ENCODE measurements around the gene ZRANB1. TPM values are rescaled to one million over a fixed set of nuclear protein-coding genes. Genes with fewer than 3 reads are reported as not detected.
"Not testable (repeated sequence)": the region's sequence is repeated elsewhere in the genome, so short reads cannot be mapped to it uniquely, and the experiment has no call there.

The ZRANB1 gene
- total and polyA plus RNA-seq, 8 donors, result 15.3 to 31.5 (median 27.0) TPM

DNA sequence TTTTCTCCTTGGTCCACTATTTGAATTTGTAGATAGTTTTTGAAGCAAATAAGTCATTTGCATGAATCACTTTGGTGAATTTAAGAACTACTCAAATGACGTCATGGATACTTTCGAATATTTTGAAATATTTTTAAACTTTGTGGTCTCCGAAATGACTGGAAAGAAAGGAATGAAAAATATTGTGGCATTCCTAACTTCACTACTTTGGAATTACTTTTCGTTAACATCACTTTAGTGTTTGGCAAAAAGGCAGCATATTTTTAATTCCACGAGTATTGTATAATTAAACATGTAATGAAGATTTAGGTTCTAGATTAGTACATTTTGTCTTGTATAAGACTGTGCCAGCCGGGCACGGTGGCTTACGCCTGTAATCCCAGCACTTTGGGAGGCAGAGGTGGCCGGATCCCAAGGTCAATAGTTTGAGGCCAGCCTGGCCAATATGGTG, 35.3 kb upstream of the ZRANB1 start:
- no peak overlapping the region for H3K27ac ChIP-seq
- no peaks in the 10 kb centered on the region for H3K9me3 ChIP-seq
- no peak overlapping the region for H3K4me3 ChIP-seq
- TF ChIP-seq, protein P1, sequence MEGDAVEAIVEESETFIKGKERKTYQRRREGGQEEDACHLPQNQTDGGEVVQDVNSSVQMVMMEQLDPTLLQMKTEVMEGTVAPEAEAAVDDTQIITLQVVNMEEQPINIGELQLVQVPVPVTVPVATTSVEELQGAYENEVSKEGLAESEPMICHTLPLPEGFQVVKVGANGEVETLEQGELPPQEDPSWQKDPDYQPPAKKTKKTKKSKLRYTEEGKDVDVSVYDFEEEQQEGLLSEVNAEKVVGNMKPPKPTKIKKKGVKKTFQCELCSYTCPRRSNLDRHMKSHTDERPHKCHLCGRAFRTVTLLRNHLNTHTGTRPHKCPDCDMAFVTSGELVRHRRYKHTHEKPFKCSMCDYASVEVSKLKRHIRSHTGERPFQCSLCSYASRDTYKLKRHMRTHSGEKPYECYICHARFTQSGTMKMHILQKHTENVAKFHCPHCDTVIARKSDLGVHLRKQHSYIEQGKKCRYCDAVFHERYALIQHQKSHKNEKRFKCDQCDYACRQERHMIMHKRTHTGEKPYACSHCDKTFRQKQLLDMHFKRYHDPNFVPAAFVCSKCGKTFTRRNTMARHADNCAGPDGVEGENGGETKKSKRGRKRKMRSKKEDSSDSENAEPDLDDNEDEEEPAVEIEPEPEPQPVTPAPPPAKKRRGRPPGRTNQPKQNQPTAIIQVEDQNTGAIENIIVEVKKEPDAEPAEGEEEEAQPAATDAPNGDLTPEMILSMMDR (IDR thresholded peaks at IDR 0.05), result no peak
- peaks cover 0 to 14% of the 10 kb centered on the region in 2 donors for H3K4me1 ChIP-seq
- no peak for DNase-seq
- no peaks in the 10 kb centered on the region for H3K36me3 ChIP-seq
- intact Hi-C loops (cut with DNase I), result no loop called here
- no peak for ATAC-seq
- H3K27me3 ChIP-seq, result no peaks in the 10 kb centered on the region

DNA sequence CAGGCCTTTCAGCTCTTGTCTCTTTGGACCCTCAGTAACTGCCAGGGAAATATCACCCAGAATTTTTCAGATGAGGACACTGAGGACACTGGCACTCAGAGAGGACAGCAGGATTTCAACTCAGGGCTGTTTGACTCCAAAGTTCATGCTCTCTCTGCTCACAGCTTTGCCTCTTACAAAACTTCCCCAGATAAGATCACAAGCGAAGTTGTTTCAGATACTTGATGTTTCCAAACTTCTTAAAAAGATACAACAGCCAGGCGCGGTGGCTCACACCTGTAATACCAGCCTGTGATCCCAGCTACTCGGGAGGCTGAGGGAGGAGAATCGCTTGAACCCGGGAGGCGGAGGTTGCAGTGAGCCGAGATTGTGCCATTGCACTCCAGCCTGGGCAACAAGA, 32.4 kb upstream of the ZRANB1 start:
- Histone ChIP-seq H3K9me3 (no peaks in the 10 kb centered on the region), H3K27ac (no peak overlapping the region), H3K36me3 (no peaks in the 10 kb centered on the region), H3K27me3 (no peaks in the 10 kb centered on the region), H3K4me3 (no peak overlapping the region), H3K4me1 (peaks cover 0 to 29% of the 10 kb centered on the region in 2 donors)
- intact Hi-C loops (cut with DNase I), result no loop called here
- ATAC-seq, result no peak
- no peak for DNase-seq
- TF ChIP-seq, protein P1 (IDR thresholded peaks at IDR 0.05), result no peak

DNA sequence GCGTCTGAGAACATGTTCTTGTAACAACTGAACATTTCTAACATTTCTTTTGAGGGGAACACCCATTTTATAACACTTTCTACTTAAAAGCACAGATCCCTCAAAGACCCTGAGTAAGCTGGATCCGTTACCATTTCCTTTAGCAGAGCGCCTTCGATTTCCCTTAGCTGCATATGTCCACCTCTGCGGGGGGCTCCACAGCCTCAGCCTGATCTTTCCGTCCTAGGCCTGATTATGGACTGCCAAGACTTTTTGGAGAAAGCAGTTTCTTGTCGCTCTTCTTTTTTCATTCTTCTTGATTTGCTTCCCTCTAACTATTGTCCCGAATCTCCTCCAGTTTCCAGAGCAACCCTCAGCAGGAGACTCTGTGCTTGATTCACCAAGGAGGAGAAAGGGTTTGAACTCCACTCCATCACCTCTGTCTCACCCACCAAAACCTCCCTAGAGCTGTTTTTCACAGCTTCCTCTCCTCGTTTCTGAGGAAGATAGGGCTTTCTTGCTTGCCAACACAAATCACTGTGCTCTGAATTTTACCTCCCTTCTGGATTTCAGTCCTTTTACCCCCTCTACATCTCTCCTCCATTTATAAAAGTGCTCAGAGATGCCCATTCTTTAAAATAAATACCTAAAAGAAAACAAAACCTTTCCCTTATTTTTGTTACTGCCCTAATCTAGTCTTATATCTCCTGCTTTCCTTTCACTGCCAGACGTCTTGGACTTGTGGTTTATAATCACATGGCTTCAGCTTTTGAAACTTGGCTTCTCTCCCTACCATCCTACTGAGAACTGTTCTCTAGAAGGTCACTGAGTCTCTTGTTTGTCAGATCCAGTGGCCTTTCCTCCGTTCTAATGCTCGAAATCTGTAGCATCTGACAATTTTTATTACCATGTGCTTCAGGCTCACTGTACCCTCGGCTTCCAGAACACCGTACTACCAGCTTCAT, 30.5 kb upstream of the ZRANB1 start:
- no peaks in the 10 kb centered on the region for H3K27me3 ChIP-seq
- H3K9me3 ChIP-seq, result no peaks in the 10 kb centered on the region
- H3K27ac ChIP-seq, result peak overlapping the region; percentile 45 to 75
- ATAC-seq, result peak; percentile 30
- peaks cover 0 to 37% of the 10 kb centered on the region in 2 donors for H3K4me1 ChIP-seq
- TF ChIP-seq, protein P1 (IDR thresholded peaks at IDR 0.05), result no peak
- H3K36me3 ChIP-seq, result no peaks in the 10 kb centered on the region
- no peak for DNase-seq
- H3K4me3 ChIP-seq, result no peak overlapping the region
- intact Hi-C loops (cut with DNase I), result no loop called here

DNA sequence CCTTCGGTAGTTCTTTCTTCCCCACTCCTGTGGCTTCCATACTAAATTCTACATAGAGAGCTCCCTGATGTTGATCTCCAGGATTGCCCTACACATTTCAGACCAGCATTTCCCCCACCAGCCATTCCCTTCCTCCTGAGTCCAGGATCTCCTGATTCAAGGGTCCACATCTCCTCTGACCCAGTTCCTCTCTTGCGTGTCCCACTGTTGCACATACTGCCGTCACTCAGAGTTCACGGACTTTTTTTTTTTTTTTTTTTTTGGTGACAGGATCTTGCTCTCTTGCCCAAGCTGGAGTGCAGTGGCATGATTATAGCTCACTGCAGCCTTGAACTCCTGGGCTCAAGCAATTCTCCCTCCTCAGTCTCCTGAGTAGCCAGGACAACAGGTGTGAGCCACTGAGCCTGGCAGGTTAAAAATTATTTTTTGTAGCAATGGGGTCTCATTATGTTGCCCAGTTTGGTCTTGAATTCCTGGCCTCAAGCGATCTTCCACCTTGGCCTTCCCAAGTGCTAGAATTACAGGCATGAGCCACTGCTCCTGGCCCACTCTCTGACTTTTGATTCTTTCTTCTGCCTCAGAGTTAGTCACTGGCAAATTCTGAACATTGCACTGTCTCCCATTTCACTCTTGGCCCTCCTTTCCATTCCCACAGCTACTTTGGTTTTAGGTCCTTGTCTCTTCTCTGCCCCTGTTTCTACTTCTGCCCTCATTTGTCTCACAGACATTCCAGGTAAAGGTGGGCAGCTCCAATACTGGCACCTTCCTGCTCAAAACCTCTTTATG, 29.6 kb upstream of the ZRANB1 start:
- ATAC-seq (no peak), DNase-seq (no peak)
- Histone ChIP-seq H3K9me3 (no peaks in the 10 kb centered on the region), H3K36me3 (no peaks in the 10 kb centered on the region), H3K27ac (peak overlapping the region; percentile 45 to 75), H3K4me1 (peaks cover 0 to 37% of the 10 kb centered on the region in 2 donors), H3K4me3 (no peak overlapping the region), H3K27me3 (no peaks in the 10 kb centered on the region)
- TF ChIP-seq, protein P1 (IDR thresholded peaks at IDR 0.05), result no peak
- intact Hi-C loops (cut with DNase I), result no loop called here

DNA sequence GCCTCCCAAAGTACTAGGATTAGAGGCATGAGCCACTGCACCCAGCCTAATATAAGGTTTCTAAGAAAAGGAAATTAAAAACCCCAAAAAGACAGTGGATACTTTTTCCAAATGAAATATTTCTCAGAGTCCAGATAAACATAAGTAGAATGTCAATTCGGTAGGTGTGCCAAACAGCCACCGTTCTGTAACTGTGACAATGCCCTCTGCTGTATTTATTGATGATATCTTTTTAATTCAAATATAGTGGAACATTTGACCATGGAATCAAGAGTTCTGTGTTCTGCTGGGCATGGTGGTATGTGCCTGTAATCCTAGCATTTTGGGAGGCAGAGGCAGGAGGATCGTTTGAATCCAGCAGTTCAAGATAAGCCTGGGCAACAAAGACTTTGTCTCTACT, 28.8 kb upstream of the ZRANB1 start:
- H3K27me3 ChIP-seq, result no peaks in the 10 kb centered on the region
- H3K36me3 ChIP-seq, result no peaks in the 10 kb centered on the region
- TF ChIP-seq, protein P1 (IDR thresholded peaks at IDR 0.05), result no peak
- H3K27ac ChIP-seq, result no peak overlapping the region
- DNase-seq (no peak), ATAC-seq (no peak)
- no peaks in the 10 kb centered on the region for H3K9me3 ChIP-seq
- no peak overlapping the region for H3K4me3 ChIP-seq
- intact Hi-C loops (cut with DNase I), result no loop called here
- peaks cover under 1 to 43% of the 10 kb centered on the region in 2 donors for H3K4me1 ChIP-seq

DNA sequence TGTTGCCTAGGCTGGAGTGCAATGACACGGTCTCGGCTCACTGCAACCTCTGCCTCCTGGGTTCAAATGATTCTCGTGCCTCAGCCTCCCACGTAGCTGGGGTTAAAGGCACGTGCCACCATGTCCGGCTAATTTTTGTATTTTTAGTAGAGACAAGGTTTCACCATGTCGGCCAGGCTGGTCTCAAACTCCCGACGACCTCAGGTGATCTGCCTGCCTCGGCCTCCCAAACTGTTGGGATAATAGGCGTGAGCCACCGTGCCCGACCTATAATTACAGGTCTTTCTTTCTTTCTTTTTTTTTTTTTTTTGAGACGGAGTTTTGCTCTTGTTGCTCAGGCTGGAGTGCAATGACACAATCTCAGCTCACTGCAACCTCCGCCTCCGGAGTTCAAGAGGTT, 27.5 kb upstream of the ZRANB1 start:
- H3K4me3 ChIP-seq; H3K27ac ChIP-seq; intact Hi-C loops (cut with DNase I); H3K27me3 ChIP-seq; DNase-seq; H3K9me3 ChIP-seq; ATAC-seq; H3K36me3 ChIP-seq: not testable (repeated sequence)
- peaks cover 10 to 51% of the 10 kb centered on the region in 2 donors for H3K4me1 ChIP-seq

All from left lung (tissue), 10 donors.